Astrocyte (in vitro differentiated cells and primary cell): ENCODE data around the gene ARL15.

Experiments used
- CTCF ChIP-seq: IDR thresholded peaks from 2 replicates; pipeline ENCODE4 v1.5.1; 2011; ENCODE audit warnings: low read depth, mild to moderate bottlenecking, inconsistent platforms, low read length, moderate library complexity; ENCODE audit not compliant: insufficient read depth
- EZH2 ChIP-seq: IDR thresholded peaks from 2 replicates; pipeline ENCODE4 v1.6.1; 2012; ENCODE audit warnings: mild to moderate bottlenecking, low read length, inconsistent platforms; ENCODE audit not compliant: insufficient read depth

- TF ChIP-seq CTCF: no peak
- no peak for TF ChIP-seq EZH2
Observed at GRCh38 chr5:54120473-54120872, 189.9 kb downstream of the ARL15 start.
